ENCODE measurements around the gene PANX3. TPM values are rescaled to one million over a fixed set of nuclear protein-coding genes. Genes with fewer than 3 reads are reported as not detected.

The PANX3 gene
- not detected for total RNA-seq

- Mint-ChIP-seq H3K9me3 (no peaks in the 10 kb centered on the region), H3K27me3 (no peaks in the 10 kb centered on the region), H3K36me3 (ENCODE audit: low read depth) (no peaks in the 10 kb centered on the region), H3K4me3 (no peak within 1 kb of the TSS), H3K4me1 (peaks cover 13% of the 10 kb centered on the region), H3K27ac (no peak within 1 kb of the TSS)
- DNase-seq = no peak
- POLR2A ChIA-PET = interaction anchor here (1.4 kb wide), 1 partner anchor 12 kb away, joined by 7 read pairs; the partner anchor contains the start of gene TBRG1
- CTCF ChIA-PET = no interaction called here
Observed at GRCh38 chr11:124611064-124611463, at the start of gene PANX3. PANX3 (plus strand) TSS chr11:124611428; CDS start chr11:124611557, 129 bp downstream.

- no peak for DNase-seq
- peaks cover 6% of the 10 kb centered on the region for H3K27me3 Mint-ChIP-seq
- no peak within 1 kb of the TSS for H3K4me3 Mint-ChIP-seq
- ChIA-PET CTCF (no interaction called here), POLR2A (no interaction called here)
- no peak within 1 kb of the TSS for H3K27ac Mint-ChIP-seq
- H3K4me1 Mint-ChIP-seq = no peaks in the 10 kb centered on the region
- H3K36me3 Mint-ChIP-seq (ENCODE audit: low read depth) = no peaks in the 10 kb centered on the region
- H3K9me3 Mint-ChIP-seq = no peaks in the 10 kb centered on the region
Observed at GRCh38 chr11:124569697-124570096, 41.5 kb upstream of the PANX3 start, which contains the start of gene OR8A1. OR8A1 (plus strand) TSS chr11:124569997; CDS start chr11:124570120, 123 bp downstream.

GRCh38 chr11:124570160-124570559 is 41.1 kb upstream of the PANX3 start:
- H3K36me3 Mint-ChIP-seq (ENCODE audit: low read depth) = no peaks in the 10 kb centered on the region
- no peak overlapping the region for H3K4me3 Mint-ChIP-seq
- no peak overlapping the region for H3K27ac Mint-ChIP-seq
- ChIA-PET POLR2A (no interaction called here), CTCF (no interaction called here)
- H3K9me3 Mint-ChIP-seq = no peaks in the 10 kb centered on the region
- peaks cover 6% of the 10 kb centered on the region for H3K27me3 Mint-ChIP-seq
- DNase-seq = no peak
- no peaks in the 10 kb centered on the region for H3K4me1 Mint-ChIP-seq

- Mint-ChIP-seq H3K27ac (no peak overlapping the region), H3K4me1 (no peaks in the 10 kb centered on the region), H3K9me3 (no peaks in the 10 kb centered on the region), H3K27me3 (peaks cover 2% of the 10 kb centered on the region), H3K36me3 (ENCODE audit: low read depth) (no peaks in the 10 kb centered on the region), H3K4me3 (no peak overlapping the region)
- ChIA-PET CTCF (interaction anchor here (1.0 kb wide), 1 partner anchor 176 kb away, joined by 3 read pairs; no protein-coding TSS in a partner anchor), POLR2A (no interaction called here)
- DNase-seq = no peak
Observed at GRCh38 chr11:124577716-124578427, 33.4 kb upstream of the PANX3 start.

- ChIA-PET CTCF (no interaction called here), POLR2A (no interaction called here)
- Mint-ChIP-seq H3K4me1 (no peaks in the 10 kb centered on the region), H3K36me3 (ENCODE audit: low read depth) (no peaks in the 10 kb centered on the region), H3K4me3 (no peak overlapping the region), H3K27me3 (peaks cover 2% of the 10 kb centered on the region), H3K27ac (no peak overlapping the region), H3K9me3 (no peaks in the 10 kb centered on the region)
- no peak for DNase-seq
Observed at GRCh38 chr11:124578761-124579160, 32.5 kb upstream of the PANX3 start.

GRCh38 chr11:124581817-124582216 is 29.4 kb upstream of the PANX3 start:
- Mint-ChIP-seq H3K27me3 (peaks cover 6% of the 10 kb centered on the region), H3K9me3 (no peaks in the 10 kb centered on the region), H3K27ac (no peak overlapping the region), H3K36me3 (ENCODE audit: low read depth) (no peaks in the 10 kb centered on the region), H3K4me1 (no peaks in the 10 kb centered on the region), H3K4me3 (no peak overlapping the region)
- POLR2A ChIA-PET = no interaction called here
- CTCF ChIA-PET = no interaction called here
- no peak for DNase-seq

- Mint-ChIP-seq H3K4me1 (no peaks in the 10 kb centered on the region), H3K4me3 (no peak overlapping the region), H3K9me3 (no peaks in the 10 kb centered on the region), H3K27ac (no peak overlapping the region), H3K27me3 (peaks cover 13% of the 10 kb centered on the region), H3K36me3 (ENCODE audit: low read depth) (no peaks in the 10 kb centered on the region)
- POLR2A ChIA-PET = no interaction called here
- no peak for DNase-seq
- CTCF ChIA-PET = interaction anchor here (3.9 kb wide), 1 partner anchor 181 kb away, joined by 22 read pairs; no protein-coding TSS in a partner anchor
Observed at GRCh38 chr11:124582565-124582964, 28.7 kb upstream of the PANX3 start.

GRCh38 chr11:124583781-124584180 is 27.4 kb upstream of the PANX3 start:
- DNase-seq = no peak
- ChIA-PET CTCF (interaction anchor here (3.9 kb wide), 1 partner anchor 182 kb away, joined by 22 read pairs; no protein-coding TSS in a partner anchor), POLR2A (no interaction called here)
- H3K27ac Mint-ChIP-seq = no peak overlapping the region
- no peaks in the 10 kb centered on the region for H3K9me3 Mint-ChIP-seq
- no peaks in the 10 kb centered on the region for H3K4me1 Mint-ChIP-seq
- H3K36me3 Mint-ChIP-seq (ENCODE audit: low read depth) = no peaks in the 10 kb centered on the region
- H3K4me3 Mint-ChIP-seq = no peak overlapping the region
- H3K27me3 Mint-ChIP-seq = peaks cover 18% of the 10 kb centered on the region

GRCh38 chr11:124584681-124585372 is 26.4 kb upstream of the PANX3 start:
- no peak overlapping the region for H3K4me3 Mint-ChIP-seq
- no peaks in the 10 kb centered on the region for H3K36me3 Mint-ChIP-seq (ENCODE audit: low read depth)
- no peak overlapping the region for H3K27ac Mint-ChIP-seq
- no peaks in the 10 kb centered on the region for H3K4me1 Mint-ChIP-seq
- no peak for DNase-seq
- ChIA-PET POLR2A (no interaction called here), CTCF (interaction anchor here (1.1 to 3.9 kb wide), 4 partner anchors 19 to 514 kb away, joined by 3 to 22 read pairs (median 12); no protein-coding TSS in a partner anchor)
- H3K9me3 Mint-ChIP-seq = no peaks in the 10 kb centered on the region
- H3K27me3 Mint-ChIP-seq = peaks cover 18% of the 10 kb centered on the region

- CTCF ChIA-PET = interaction anchor here (1.3 to 3.9 kb wide), 5 partner anchors 26 to 515 kb away, joined by 3 to 22 read pairs (median 9); partner anchors contain the start of gene TBRG1
- peak; percentile 45 for DNase-seq
- H3K4me3 Mint-ChIP-seq = no peak overlapping the region
- no peaks in the 10 kb centered on the region for H3K36me3 Mint-ChIP-seq (ENCODE audit: low read depth)
- peaks cover 24% of the 10 kb centered on the region for H3K27me3 Mint-ChIP-seq
- H3K4me1 Mint-ChIP-seq = no peaks in the 10 kb centered on the region
- H3K9me3 Mint-ChIP-seq = no peaks in the 10 kb centered on the region
- no peak overlapping the region for H3K27ac Mint-ChIP-seq
- POLR2A ChIA-PET = no interaction called here
Observed at GRCh38 chr11:124586238-124586860, 24.9 kb upstream of the PANX3 start.

- Mint-ChIP-seq H3K27ac (no peak overlapping the region), H3K27me3 (peaks cover 27% of the 10 kb centered on the region), H3K36me3 (ENCODE audit: low read depth) (no peaks in the 10 kb centered on the region), H3K4me3 (no peak overlapping the region), H3K9me3 (no peaks in the 10 kb centered on the region), H3K4me1 (no peaks in the 10 kb centered on the region)
- POLR2A ChIA-PET = no interaction called here
- CTCF ChIA-PET = no interaction called here
- DNase-seq = no peak
Observed at GRCh38 chr11:124591430-124591829, 19.8 kb upstream of the PANX3 start.

- no peak for DNase-seq
- CTCF ChIA-PET = interaction anchor here (1.0 kb wide), 1 partner anchor 177 kb away, joined by 4 read pairs; no protein-coding TSS in a partner anchor
- peaks cover 23% of the 10 kb centered on the region for H3K27me3 Mint-ChIP-seq
- no peak overlapping the region for H3K27ac Mint-ChIP-seq
- POLR2A ChIA-PET = no interaction called here
- no peaks in the 10 kb centered on the region for H3K9me3 Mint-ChIP-seq
- no peak overlapping the region for H3K4me3 Mint-ChIP-seq
- no peaks in the 10 kb centered on the region for H3K4me1 Mint-ChIP-seq
- no peaks in the 10 kb centered on the region for H3K36me3 Mint-ChIP-seq (ENCODE audit: low read depth)
Observed at GRCh38 chr11:124592627-124593026, 18.6 kb upstream of the PANX3 start.

- POLR2A ChIA-PET = no interaction called here
- peaks cover 20% of the 10 kb centered on the region for H3K27me3 Mint-ChIP-seq
- CTCF ChIA-PET = no interaction called here
- no peaks in the 10 kb centered on the region for H3K4me1 Mint-ChIP-seq
- no peaks in the 10 kb centered on the region for H3K36me3 Mint-ChIP-seq (ENCODE audit: low read depth)
- H3K4me3 Mint-ChIP-seq = no peak overlapping the region
- no peak overlapping the region for H3K27ac Mint-ChIP-seq
- no peak for DNase-seq
- no peaks in the 10 kb centered on the region for H3K9me3 Mint-ChIP-seq
Observed at GRCh38 chr11:124595302-124595701, 15.9 kb upstream of the PANX3 start.
